Parathyroid adenoma (tissue), 2 donors: ENCODE measurements around the gene TBX21.
"Not testable (repeated sequence)": the region's sequence is repeated elsewhere in the genome, so short reads cannot be mapped to it uniquely, and the experiment has no call there.

Experiments used
- H2AFZ ChIP-seq: fragments of 300-600 bp; sonication (generic); one replicate; pipeline ENCODE4 v1.7.0; 2017; ENCODE audit warnings: antibody characterized with exemption, mild to moderate bottlenecking
- H3K27ac ChIP-seq: fragments of 300-600 bp; sonication (generic); one replicate; pipeline ENCODE4 v1.7.0; 2017
- H3K27me3 ChIP-seq: fragments of 300-600 bp; sonication (generic); one replicate; pipeline ENCODE4 v1.7.0; 2017; ENCODE audit warnings: low read length; ENCODE audit not compliant: control insufficient read depth, insufficient read depth
- H3K36me3 ChIP-seq: fragments of 300-600 bp; sonication (generic); one replicate; pipeline ENCODE4 v1.7.0; 2017; ENCODE audit warnings: low read length; ENCODE audit not compliant: control insufficient read depth, insufficient read depth
- H3K4me1 ChIP-seq: fragments of 300-600 bp; sonication (generic); one replicate; pipeline ENCODE4 v1.7.0; 2017; ENCODE audit warnings: control low read depth
- H3K4me2 ChIP-seq: fragments of 300-600 bp; sonication (generic); one replicate; pipeline ENCODE4 v1.7.0; 2017; ENCODE audit warnings: low read length
- H3K4me3 ChIP-seq: fragments of 300-600 bp; sonication (generic); one replicate; pipeline ENCODE4 v1.7.0; 2017; ENCODE audit warnings: low read depth, low read length
- H3K79me2 ChIP-seq: fragments of 300-600 bp; sonication (generic); one replicate; pipeline ENCODE4 v1.7.0; 2017; ENCODE audit warnings: control low read depth
- H3K9ac ChIP-seq: fragments of 300-600 bp; sonication (generic); one replicate; pipeline ENCODE4 v1.7.0; 2017; ENCODE audit warnings: mild to moderate bottlenecking
- H3K9me3 ChIP-seq: fragments of 300-600 bp; sonication (generic); one replicate; pipeline ENCODE4 v1.7.0; 2017; ENCODE audit warnings: low read length; ENCODE audit not compliant: control insufficient read depth
- TF ChIP-seq, protein P1 (sequence below): fragments of 300-600 bp; sonication (generic); IDR thresholded peaks from one replicate; pipeline ENCODE4 v1.7.0; 2017; ENCODE audit warnings: antibody characterized with exemption, mild to moderate bottlenecking
- donor health status: primary hyperparathyroidism.

The TBX21 gene

GRCh38 chr17:47757386-47757785 is 24.4 kb downstream of the TBX21 start:
- H3K9me3 ChIP-seq: no peaks in the 10 kb centered on the region
- H2AFZ ChIP-seq: no peak overlapping the region
- H3K27me3 ChIP-seq: no peaks in the 10 kb centered on the region
- no peaks in the 10 kb centered on the region for H3K36me3 ChIP-seq
- H3K4me3 ChIP-seq: no peak overlapping the region
- H3K4me1 ChIP-seq: no peaks in the 10 kb centered on the region
- H3K4me2 ChIP-seq: no peak overlapping the region
- no peaks in the 10 kb centered on the region for H3K79me2 ChIP-seq
- TF ChIP-seq, protein P1, sequence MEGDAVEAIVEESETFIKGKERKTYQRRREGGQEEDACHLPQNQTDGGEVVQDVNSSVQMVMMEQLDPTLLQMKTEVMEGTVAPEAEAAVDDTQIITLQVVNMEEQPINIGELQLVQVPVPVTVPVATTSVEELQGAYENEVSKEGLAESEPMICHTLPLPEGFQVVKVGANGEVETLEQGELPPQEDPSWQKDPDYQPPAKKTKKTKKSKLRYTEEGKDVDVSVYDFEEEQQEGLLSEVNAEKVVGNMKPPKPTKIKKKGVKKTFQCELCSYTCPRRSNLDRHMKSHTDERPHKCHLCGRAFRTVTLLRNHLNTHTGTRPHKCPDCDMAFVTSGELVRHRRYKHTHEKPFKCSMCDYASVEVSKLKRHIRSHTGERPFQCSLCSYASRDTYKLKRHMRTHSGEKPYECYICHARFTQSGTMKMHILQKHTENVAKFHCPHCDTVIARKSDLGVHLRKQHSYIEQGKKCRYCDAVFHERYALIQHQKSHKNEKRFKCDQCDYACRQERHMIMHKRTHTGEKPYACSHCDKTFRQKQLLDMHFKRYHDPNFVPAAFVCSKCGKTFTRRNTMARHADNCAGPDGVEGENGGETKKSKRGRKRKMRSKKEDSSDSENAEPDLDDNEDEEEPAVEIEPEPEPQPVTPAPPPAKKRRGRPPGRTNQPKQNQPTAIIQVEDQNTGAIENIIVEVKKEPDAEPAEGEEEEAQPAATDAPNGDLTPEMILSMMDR: no peak
- H3K27ac ChIP-seq: no peak overlapping the region
- no peak overlapping the region for H3K9ac ChIP-seq

DNA sequence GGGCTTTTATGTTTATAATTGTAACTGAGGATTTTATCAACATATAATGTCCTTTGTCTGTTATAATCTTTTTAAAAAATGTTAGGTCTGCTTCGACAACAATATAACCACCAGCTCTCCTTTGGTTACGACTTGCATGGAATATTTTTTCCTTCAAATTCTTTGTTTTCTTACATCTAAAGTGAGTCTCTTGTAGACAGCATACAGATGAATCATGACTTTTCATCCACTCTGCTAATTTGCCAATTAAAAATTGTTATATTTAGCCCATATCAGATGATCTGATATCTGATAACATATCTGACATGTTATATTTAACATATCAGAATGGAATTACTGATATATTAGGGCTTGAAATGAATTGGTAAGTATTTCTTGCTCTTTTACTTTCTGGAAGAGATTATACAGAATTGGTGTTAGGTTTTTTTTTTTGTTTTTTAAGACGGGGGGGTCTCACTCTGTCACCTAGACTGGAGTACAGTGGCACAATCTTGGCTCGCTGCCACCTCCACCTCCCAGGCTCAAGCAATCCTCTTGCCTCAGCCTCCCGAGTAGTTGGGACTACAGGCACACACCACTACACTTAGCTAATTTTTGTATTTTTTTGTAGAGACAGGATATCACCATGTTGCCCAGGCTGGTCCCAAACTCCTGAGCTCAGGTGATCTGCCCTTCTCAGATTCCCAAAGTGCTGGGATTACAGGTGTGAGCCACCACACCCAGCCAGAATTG is 27.5 kb downstream of the TBX21 start:
- Histone ChIP-seq H3K9ac (no peak overlapping the region), H3K4me1 (no peaks in the 10 kb centered on the region), H3K9me3 (no peaks in the 10 kb centered on the region), H3K4me3 (no peak overlapping the region), H2AFZ (no peak overlapping the region), H3K4me2 (no peak overlapping the region), H3K36me3 (no peaks in the 10 kb centered on the region), H3K27me3 (no peaks in the 10 kb centered on the region), H3K27ac (no peak overlapping the region), H3K79me2 (no peaks in the 10 kb centered on the region)
- TF ChIP-seq, protein P1: no peak

- no peak overlapping the region for H2AFZ ChIP-seq
- H3K9ac ChIP-seq: no peak overlapping the region
- H3K79me2 ChIP-seq: no peaks in the 10 kb centered on the region
- no peak overlapping the region for H3K4me3 ChIP-seq
- no peaks in the 10 kb centered on the region for H3K27me3 ChIP-seq
- no peak overlapping the region for H3K4me2 ChIP-seq
- H3K27ac ChIP-seq: no peak overlapping the region
- H3K4me1 ChIP-seq: no peaks in the 10 kb centered on the region
- H3K9me3 ChIP-seq: no peaks in the 10 kb centered on the region
- no peaks in the 10 kb centered on the region for H3K36me3 ChIP-seq
- TF ChIP-seq, protein P1: no peak
These were observed 29.7 kb downstream of the TBX21 start for GRCh38 chr17:47762728-47763127.

DNA sequence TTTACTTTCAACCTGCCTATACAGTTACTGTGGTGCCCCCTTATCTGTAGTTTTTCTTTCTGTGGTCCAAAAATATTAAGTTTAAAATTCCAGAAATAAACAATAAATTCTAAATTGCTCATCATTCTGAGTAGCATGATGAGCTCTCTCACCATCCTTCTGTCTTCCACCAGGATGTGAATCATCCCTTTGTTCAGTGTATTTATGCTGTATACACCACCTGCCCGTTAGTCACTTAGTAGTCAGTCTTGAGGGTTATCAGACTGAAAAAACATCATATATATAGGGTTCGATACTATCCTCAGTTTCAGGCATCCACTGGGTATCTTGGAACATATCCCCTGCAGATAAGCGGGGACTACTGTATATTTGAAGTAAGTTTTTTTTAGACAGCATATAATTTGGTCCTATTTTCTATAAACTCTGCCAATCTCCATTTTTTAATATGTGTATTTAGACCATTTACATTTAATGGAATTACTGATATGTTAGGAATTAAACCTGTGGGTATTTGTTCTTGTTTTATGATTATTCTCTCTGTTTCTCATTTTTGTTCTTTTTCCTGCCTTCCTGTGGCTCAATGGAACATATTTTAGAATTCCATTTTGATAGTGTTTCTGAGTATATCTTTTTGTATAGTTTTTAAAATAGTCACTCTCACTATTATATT is 31.0 kb downstream of the TBX21 start:
- H3K9me3 ChIP-seq: no peaks in the 10 kb centered on the region
- H3K27me3 ChIP-seq: no peaks in the 10 kb centered on the region
- no peak overlapping the region for H3K9ac ChIP-seq
- TF ChIP-seq, protein P1: no peak
- H3K36me3 ChIP-seq: no peaks in the 10 kb centered on the region
- H3K4me1 ChIP-seq: no peaks in the 10 kb centered on the region
- H2AFZ ChIP-seq: no peak overlapping the region
- no peak overlapping the region for H3K4me3 ChIP-seq
- H3K79me2 ChIP-seq: no peaks in the 10 kb centered on the region
- no peak overlapping the region for H3K4me2 ChIP-seq
- no peak overlapping the region for H3K27ac ChIP-seq

GRCh38 chr17:47773649-47774048 is 40.6 kb downstream of the TBX21 start:
- not testable (repeated sequence) for H3K9me3 ChIP-seq, H2AFZ ChIP-seq, H3K36me3 ChIP-seq, H3K4me3 ChIP-seq, H3K79me2 ChIP-seq, H3K27ac ChIP-seq, H3K4me1 ChIP-seq, H3K27me3 ChIP-seq, H3K4me2 ChIP-seq, H3K9ac ChIP-seq
